SHP77 (cell line): ENCODE results near the gene ROBO1.

Experiments used
- DNase-seq, 2 experiments: peaks; one replicate each; lab custom pipeline; 2025; lab: John Stamatoyannopoulos, UW

ROBO1 gene

GRCh38 chr3:78875436-78875835, 892.4 kb downstream of the ROBO1 start:
- no peak for DNase-seq

DNA sequence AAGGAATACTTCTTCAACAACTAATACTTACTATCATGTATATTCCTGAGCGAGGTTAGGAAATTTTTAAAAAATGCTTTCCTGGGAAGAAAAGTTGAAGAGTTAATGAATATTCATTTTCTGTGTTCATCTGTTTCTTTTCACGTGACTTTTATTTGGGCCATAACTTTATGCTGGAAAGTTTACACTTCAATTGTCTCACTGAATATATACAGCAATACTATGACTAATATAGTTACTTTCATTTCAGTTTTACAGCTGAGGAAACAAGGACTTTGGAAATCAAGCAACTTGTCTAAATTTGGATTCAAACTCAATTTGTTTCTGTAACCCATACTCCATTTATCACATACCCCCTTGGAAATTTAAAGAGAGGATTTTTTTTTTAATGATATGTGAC, 894.2 kb downstream of the ROBO1 start:
- DNase-seq = no peak

DNA sequence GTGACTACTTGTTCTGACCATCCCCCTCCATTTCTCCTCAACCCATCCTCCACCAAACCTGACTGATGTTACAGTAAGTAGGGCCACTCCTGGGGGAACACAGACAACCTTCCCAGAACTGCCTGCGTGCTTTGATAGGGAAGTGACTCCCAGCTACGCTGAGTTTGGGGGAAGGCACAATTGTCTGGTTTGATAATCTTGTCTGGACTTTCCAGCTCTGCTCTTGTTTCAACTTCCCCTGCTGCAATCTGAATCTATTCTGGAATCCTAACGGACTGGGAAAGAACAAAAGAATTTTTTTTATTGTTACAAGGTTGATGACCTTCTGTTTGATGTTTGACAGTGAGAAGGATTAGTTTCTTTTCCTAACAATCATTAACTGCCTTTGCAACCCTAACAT, 895.6 kb downstream of the ROBO1 start:
- DNase-seq = peak; percentile 35 to 48

GRCh38 chr3:78871048-78871447, 896.8 kb downstream of the ROBO1 start:
- DNase-seq = no peak

DNA sequence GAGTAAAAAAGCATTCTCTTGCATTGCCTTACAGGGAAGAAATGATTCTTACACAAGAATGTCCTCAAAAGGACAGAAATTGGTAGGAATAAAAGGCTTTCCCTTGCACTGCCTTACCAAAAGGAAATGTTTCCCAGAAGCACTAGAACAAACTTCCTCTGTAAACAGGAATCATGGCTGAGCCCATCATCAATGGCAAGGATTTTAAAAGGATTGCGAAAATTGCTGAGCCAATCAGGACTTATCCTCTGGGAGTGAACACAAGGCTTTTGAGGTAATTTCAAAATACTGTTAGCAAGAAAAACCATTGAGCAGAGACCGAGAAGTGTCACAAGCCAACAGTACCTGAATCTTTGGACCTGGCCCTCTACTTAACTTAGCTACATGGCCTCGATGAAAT, 897.3 kb downstream of the ROBO1 start:
- no peak for DNase-seq

- no peak for DNase-seq
Observed at GRCh38 chr3:78868570-78868969, 899.2 kb downstream of the ROBO1 start.

DNA sequence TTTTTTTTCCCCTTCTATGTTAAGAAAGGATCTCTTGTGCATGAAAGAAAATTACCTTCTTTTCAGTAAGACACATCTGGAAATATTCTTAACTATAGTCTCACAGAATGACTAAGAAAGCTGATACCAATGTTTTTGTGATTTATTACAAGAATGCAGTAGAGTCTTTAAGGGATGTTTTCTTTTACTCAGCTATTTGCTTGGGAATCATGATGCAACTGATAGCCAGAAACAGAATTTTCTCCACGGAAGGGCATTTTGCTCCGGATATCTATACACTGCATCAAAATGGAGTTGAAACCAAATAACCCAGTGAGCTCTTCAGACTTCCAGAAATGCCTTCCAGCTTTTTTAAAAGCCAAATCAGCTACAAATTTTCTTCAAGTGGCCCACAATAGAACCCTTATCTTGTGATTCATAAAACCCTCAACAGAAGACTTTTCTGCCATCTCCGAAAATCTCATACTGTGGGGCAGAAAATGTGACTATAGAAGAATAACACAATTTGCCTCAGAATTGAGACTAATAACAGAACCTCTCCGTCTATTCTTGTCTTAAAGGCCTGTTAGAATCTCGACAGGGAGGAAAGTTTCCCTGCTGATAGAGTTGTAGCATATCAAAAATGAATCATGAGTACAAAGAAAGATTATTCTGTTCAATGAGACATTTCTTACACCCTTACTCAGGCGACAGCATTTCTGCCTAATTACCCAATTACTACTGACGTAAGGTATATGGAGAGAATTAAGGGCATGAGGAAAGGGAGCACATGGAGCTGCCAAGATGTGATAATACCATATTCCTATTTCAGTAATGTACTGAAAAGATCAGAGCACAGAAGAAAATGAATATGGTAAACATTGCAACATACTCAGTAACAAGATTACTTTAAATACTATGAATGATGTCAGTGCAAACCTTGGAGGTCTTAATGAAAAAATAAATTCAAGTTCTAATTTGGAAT, 900.1 kb downstream of the ROBO1 start:
- no peak for DNase-seq

DNA sequence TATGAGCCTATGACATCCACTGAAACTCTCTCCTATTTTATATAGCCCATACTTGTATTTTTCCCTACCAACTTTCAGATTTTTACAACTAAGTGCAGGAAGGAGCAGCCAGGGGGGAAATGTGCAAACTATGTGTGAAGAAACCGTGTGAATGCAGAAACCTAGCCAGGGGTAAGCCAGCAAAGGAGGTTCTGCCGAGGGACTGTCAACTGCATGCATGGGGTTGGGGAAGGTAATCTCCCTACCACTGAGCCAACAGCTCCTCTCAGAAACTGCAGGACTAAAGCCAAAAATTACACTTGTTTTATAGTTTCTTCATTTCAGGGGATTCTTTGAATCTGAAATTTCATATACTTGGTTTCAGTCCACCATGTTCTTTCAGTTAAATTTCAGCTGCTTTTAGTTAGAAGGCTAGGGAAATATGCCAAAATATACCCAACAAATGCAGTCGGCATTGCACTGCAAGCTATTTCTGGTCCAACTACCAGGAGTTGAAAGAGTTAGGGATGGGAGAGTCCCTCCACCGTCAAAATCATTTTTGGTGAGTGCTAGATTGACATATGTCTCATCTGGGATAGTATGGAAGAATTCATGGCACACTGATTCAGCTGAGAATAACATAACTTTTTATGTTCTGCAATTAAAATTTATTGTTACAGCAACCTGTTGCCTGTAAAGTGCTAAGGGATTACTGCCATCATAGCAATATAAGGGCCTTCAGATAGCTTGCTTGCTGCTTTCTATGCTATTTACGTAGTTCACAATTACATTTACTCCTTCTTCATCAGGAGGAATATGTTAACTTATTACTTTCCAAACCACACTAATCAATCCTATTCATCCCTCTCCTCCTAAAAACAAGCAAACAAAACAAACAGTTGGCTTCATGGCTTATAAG, 904.2 kb downstream of the ROBO1 start:
- no peak for DNase-seq

GRCh38 chr3:78861156-78861555, 906.6 kb downstream of the ROBO1 start:
- no peak for DNase-seq

DNA sequence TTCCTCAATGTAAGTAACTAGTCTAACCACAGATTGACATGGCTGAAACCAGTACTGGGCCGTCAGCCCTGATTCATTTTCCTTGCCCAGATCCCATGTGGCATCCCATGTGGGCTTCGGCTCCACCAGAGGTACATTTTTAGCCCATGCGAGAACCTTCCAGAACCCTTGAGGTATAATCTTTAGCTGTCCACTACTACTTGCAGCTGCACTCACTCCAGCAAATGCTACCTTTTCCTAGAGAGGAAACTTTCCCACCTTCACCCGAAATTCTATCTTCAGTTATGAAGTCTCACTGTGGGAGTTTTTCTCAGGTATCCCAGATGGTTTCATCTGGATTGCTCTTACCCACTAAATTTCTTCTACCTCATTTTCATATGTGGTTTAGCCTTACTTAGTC, 907.2 kb downstream of the ROBO1 start:
- DNase-seq = no peak

DNA sequence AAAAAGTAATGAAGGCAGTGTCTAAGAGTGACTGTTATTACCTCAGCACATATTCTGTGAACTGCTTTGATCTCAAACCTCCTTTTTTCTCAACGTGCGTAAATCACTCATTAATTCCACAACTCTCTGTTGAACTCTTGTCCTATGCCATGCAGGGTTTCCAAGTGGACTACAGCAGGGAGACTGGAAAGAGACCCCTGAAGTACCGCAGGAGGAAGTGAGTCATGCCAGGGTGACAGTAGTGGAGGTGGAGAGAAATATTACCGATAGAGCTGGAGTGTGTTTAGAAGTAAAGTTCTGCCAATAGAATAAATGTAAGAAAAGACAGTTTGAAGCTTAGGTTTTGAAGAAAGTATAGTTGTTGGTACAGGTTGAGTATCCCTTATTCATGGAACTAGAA, 908.9 kb downstream of the ROBO1 start:
- no peak for DNase-seq

DNA sequence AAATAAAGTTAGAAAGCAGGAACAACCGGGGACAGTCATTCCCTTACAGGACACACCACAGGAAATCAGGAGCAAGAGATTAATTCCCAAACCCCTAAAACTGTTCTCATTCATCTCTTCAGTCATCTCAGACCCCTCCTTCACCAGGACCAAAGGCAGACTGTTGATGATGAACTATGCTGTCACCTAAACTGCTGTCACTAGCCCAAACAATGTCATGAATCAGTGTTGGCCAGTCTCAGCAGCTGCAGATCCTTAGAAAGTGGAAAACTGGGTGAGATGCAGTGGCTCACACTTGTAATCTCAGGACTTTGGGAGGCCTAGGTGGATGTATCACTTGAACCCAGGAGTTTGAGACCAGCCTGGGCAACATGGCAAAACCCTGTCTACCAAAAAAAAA, 909.6 kb downstream of the ROBO1 start:
- DNase-seq = no peak

GRCh38 chr3:78857494-78858111, 910.2 kb downstream of the ROBO1 start:
- DNase-seq = peak in 1 of 2 experiments; percentile 47

- no peak for DNase-seq
Observed at GRCh38 chr3:78856164-78856563, 911.6 kb downstream of the ROBO1 start.

GRCh38 chr3:78855190-78855589, 912.6 kb downstream of the ROBO1 start:
- DNase-seq = no peak

DNA sequence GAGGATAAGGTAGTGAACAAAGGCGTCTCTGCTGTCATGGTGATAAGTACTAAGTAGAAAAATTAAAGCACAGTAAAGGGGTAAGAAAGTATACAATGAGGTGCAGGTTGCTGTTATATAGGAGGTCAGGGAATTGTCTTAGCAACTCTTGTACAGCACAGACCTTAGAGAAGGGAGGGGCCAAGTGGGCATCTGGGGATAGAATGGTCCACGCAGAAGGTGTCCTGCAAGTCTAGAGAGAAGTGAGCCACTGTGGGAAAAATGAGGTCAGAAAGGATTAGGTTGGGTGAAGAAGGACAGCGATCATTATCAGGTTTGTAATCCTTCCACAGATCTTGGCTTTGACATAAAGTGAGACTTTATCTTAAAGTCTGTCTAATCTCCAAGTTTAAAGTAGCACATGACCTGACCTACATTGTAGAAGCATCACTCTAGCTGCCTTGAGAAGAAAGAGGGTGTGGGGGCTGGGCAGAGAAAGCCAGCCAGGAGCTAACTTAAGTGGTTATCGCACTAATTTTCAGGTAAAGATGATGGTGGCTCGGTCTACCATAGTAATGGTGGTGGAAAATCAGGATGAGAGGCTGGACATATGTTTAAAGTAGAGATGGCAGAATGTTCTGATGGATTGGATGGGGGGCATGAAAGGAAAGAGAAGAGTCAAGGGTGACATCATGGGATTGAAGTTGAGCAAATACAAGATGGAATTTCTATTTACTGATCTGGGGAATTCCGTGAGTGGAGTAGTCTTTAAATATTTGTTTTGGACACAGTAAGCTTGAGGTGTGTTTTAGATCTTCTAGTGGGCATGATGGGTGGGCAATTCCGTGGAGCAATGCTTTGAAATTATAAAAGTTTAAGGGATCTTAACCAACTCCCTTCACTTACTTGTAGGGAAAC, 919.2 kb downstream of the ROBO1 start:
- DNase-seq = peak; percentile 65 to 72

DNA sequence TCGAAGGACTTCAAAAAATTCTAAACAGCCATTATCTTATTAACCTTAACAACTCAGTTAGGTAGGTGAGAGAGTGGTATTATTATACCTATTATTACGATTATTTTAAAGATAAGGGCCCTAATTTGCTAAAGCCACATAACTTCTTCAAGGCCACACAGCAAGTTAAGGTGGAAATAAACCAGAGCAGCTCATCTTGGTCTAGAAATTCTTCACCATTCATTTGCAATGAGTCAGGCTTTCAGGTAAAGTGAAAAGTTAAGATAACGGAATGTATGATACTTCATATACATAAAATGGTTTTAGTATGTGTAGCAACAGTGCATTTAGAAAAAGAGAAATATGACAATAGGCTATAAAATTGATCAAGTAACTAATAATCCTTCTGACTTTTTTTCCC, 920.2 kb downstream of the ROBO1 start:
- DNase-seq = no peak

DNA sequence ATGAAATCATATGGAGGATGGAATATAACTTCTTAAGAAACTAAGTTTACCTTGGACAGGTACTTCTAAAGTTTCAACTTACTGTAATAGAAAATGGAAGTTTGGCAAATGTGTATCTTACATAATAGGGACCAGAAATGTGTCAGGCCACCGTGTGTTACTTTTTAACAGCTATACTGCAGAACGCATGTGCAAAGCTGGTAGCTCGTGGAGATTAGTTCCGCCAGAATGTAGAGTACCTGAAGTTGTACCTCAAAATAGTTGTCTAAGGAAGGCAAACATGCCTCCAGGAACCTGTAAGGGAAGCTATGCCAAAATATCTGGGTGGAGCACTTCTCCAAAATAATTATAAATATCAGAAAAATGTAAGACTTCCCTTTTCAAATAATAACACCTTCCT, 920.6 kb downstream of the ROBO1 start:
- no peak for DNase-seq

DNA sequence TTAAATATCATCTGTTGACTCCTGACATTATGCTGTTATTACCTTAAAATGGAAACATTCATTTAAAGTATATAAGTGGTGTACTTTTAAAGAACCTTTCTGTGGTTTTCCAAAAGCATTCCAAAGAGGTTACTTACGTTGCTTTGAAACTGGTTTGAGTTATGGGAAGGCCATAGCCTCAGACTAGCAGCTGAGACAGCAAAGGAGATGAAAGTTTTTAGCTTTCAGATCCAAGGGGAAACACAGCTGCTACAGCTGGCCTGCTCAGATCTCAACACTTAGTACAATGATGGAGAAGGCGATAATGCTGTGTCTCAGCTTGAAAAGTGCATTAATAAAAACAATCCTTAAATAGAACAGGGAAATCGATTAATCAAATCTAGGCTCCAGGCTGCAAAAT, 921.1 kb downstream of the ROBO1 start:
- no peak for DNase-seq

GRCh38 chr3:78845605-78846004, 922.2 kb downstream of the ROBO1 start:
- no peak for DNase-seq

DNA sequence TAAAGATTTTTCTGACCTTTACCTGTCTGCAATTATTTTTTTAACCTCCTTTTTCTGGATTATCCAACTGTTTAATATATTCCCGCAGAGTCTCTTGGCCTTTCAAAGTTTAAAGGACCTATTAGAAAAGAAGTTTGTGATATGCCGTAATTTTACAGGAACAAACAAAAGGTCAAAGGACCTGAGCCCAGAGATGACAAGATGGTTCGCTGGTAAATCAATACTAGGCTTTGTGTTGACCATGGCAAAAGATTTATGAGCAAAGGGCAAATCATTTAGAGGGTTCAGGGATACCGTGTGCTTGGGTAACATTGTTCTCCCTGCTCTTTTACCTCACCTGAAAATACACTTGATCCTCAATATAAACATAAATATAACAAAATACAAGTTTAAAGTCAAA, 923.5 kb downstream of the ROBO1 start:
- peak in 1 of 2 experiments; percentile 26 for DNase-seq
